ENCODE measurements around the gene ATP8B4. TPM values are rescaled to one million over a fixed set of nuclear protein-coding genes. Genes with fewer than 3 reads are reported as not detected.
"Not testable (repeated sequence)": the region's sequence is repeated elsewhere in the genome, so short reads cannot be mapped to it uniquely, and the experiment has no call there.

ATP8B4 gene
- total and polyA plus RNA-seq, 12 donors, result 2.1 to 23.9 (median 4.9) TPM

DNA sequence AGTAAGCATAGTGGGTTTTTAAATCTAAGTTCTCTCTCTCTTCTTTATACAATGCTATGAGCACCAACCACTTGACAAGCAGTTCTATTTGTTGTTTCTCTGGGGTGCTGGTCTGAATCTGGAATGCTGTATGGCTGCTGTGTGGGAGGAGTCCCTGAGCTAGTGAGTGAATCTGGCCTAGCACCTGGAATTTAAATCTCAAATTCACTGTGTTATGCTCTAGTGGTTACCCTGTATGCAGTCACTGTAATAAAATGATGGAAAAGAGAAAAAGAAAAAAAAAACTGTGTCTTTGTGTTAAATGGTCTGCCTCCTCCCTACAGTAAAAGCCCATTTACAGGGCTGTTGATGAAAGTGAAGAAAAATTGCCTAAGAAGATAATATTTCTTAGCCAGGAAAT is 155.0 kb downstream of the ATP8B4 start:
- intact Hi-C loops (cut with DNase I), result no loop called here

DNA sequence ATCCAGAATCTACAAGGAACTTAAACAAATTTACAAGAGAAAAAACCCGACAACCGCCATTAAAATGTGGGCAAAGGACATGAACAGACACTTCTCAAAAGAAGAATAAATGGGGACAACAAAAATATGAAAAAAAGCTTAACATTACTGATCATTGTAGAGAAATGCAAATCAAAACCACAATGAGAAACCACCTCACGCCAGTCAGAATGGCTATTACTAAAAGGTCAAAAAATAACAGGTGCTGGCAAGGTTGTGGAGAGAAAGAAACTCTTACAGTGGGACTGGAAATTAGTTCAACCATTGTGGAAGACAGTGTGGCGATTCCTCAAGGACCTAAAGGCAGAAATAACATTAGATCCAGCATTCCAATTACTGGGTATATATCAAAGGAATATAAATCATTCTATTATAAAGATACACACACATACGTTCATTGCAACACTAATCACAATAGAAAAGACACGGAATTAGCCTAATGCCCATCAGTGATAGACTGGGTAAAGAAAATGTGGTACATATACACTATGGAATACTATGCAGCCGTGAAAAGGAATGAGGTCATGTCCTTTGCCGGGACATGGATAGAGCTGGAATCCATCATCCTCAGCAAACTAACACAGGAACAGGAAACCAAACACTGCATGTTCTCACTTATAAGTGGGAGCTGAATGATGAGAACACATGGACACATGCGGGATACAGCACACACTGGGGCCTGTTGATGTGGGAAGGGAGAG is 155.8 kb downstream of the ATP8B4 start:
- H3K27ac ChIP-seq; H3K36me3 ChIP-seq (replicated peaks in 1 of 2); H3K4me3 ChIP-seq; H3K4me1 ChIP-seq (replicated peaks in 1 of 2); DNase-seq; H3K27me3 ChIP-seq; H3K9me3 ChIP-seq (replicated peaks in 1 of 3); intact Hi-C loops (cut with DNase I): not testable (repeated sequence)
- 81 to 84% (median 82%) methylated on average over 9 of the region's 9 CpGs for WGBS, 4 donors

More for the DNA sequence above, 155.0 kb downstream of the ATP8B4 start:
- H3K27me3 ChIP-seq, result no peaks in the 10 kb centered on the region
- no peaks in the 10 kb centered on the region for H3K4me1 ChIP-seq (replicated peaks in 1 of 2)
- H3K27ac ChIP-seq, result no peak overlapping the region
- no peak for DNase-seq
- TF ChIP-seq, protein P1, sequence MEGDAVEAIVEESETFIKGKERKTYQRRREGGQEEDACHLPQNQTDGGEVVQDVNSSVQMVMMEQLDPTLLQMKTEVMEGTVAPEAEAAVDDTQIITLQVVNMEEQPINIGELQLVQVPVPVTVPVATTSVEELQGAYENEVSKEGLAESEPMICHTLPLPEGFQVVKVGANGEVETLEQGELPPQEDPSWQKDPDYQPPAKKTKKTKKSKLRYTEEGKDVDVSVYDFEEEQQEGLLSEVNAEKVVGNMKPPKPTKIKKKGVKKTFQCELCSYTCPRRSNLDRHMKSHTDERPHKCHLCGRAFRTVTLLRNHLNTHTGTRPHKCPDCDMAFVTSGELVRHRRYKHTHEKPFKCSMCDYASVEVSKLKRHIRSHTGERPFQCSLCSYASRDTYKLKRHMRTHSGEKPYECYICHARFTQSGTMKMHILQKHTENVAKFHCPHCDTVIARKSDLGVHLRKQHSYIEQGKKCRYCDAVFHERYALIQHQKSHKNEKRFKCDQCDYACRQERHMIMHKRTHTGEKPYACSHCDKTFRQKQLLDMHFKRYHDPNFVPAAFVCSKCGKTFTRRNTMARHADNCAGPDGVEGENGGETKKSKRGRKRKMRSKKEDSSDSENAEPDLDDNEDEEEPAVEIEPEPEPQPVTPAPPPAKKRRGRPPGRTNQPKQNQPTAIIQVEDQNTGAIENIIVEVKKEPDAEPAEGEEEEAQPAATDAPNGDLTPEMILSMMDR (IDR thresholded peaks at IDR 0.05), result no peak
- TF ChIP-seq POLR2A (IDR thresholded peaks at IDR 0.05), result no peak
- no peaks in the 10 kb centered on the region for H3K36me3 ChIP-seq (replicated peaks in 1 of 2)
- H3K4me3 ChIP-seq, result no peak overlapping the region
- H3K9me3 ChIP-seq (replicated peaks in 1 of 3), result no peaks in the 10 kb centered on the region

DNA sequence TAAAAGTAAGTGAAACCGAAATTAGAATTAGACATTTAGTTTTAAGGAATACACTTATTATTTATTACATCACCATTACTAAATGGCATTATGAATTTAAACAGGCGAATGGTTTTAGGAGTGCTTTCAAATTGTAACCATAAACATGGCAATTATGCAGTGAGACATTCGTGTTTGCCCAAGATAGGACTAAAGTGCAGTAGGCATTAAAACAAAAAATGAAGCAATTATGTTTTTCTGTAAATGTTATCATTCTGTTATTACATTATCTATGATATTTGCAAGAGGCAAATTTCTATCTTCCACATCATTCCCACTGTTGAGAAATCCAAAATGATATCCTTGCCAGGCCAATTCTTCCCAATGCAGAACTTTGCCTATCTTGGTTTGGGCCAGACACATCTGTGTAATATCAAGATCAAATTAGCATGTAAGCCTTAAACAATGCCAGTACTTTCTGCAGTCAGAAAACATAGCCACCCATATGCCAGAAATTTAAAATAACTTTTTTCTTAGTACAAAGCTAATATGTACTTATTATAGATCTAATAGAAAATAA is 156.9 kb downstream of the ATP8B4 start:
- Histone ChIP-seq H3K36me3 (replicated peaks in 1 of 2) (no peaks in the 10 kb centered on the region), H3K27ac (no peak overlapping the region)
- no peak for DNase-seq

DNA sequence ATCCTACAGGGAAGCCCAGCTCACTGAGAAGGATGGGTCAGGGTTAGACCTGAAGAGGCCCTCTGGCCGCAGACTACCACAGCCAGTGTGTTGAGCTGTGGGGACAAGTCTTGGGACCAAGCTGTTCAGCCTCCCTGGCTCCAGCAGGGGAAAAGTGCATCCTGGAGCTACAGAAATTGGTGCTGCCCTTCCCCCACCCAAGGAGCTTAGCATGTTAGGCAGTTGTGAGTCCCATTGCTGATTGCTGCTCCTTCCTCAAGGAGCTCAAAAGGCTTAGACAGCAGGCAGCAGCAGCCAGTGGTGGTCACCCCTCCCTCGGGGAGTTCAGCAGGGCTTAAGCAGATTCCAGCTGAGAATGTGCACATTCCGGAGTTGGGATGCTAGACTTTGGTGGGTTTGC is 165.6 kb downstream of the ATP8B4 start:
- no peaks in the 10 kb centered on the region for H3K27me3 ChIP-seq
- intact Hi-C loops (cut with DNase I), result no loop called here

More for the DNA sequence above, 156.9 kb downstream of the ATP8B4 start:
- H3K9me3 ChIP-seq (replicated peaks in 1 of 3), result no peaks in the 10 kb centered on the region
- H3K4me3 ChIP-seq, result no peak overlapping the region
- WGBS, 4 donors, result 76 to 82% (median 79%) methylated on average over 3 of the region's 3 CpGs
- no peaks in the 10 kb centered on the region for H3K27me3 ChIP-seq
- TF ChIP-seq, protein P1 (IDR thresholded peaks at IDR 0.05), result no peak
- TF ChIP-seq POLR2A (IDR thresholded peaks at IDR 0.05), result no peak
- intact Hi-C loops (cut with DNase I), result no loop called here
- no peaks in the 10 kb centered on the region for H3K4me1 ChIP-seq (replicated peaks in 1 of 2)

More for the DNA sequence above, 165.6 kb downstream of the ATP8B4 start:
- no peak for TF ChIP-seq POLR2A (IDR thresholded peaks at IDR 0.05)
- TF ChIP-seq, protein P1 (IDR thresholded peaks at IDR 0.05), result no peak
- DNase-seq, result no peak
- H3K27ac ChIP-seq, result no peak overlapping the region
- 82 to 87% (median 83%) methylated on average over 2 to 3 of the region's 3 CpGs; no CpG with 5 or more reads in 1 of the 4 donors for WGBS, 4 donors
- H3K36me3 ChIP-seq (replicated peaks in 1 of 2), result no peaks in the 10 kb centered on the region
- H3K4me3 ChIP-seq, result no peak overlapping the region
- no peaks in the 10 kb centered on the region for H3K9me3 ChIP-seq (replicated peaks in 1 of 3)
- H3K4me1 ChIP-seq (replicated peaks in 1 of 2), result no peaks in the 10 kb centered on the region
